ENCODE results near the gene KLHL30.

Gene KLHL30

DNA sequence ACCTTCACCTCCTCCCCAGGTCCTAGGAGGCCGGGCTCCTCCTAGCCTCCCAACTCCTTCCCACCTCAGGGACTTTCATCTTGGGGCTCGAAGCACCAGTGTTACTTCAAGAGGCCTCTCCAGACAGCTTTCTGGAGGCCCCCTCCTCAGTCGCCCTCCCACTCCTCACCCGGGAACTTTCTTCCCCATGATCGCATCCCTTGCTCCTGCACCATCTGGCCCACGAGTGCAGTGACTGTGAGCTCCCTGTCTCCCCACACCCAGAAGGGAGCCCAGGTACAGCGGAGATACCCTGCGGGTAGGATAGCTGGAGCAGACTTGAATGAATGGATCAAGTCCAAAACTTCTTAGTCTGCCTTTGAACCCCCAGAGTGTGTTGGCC, 26.4 kb downstream of the KLHL30 start:
- no peak for TF ChIP-seq YY1 (IDR thresholded peaks at IDR 0.05; ENCODE audit: low read depth)
- no peak for TF ChIP-seq CEBPB (IDR thresholded peaks at IDR 0.05)
- TF ChIP-seq, protein P1, sequence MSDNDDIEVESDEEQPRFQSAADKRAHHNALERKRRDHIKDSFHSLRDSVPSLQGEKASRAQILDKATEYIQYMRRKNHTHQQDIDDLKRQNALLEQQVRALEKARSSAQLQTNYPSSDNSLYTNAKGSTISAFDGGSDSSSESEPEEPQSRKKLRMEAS (IDR thresholded peaks at IDR 0.05) = no peak
- no peak for TF ChIP-seq TEAD4 (IDR thresholded peaks at IDR 0.05)
- TF ChIP-seq, protein P2, sequence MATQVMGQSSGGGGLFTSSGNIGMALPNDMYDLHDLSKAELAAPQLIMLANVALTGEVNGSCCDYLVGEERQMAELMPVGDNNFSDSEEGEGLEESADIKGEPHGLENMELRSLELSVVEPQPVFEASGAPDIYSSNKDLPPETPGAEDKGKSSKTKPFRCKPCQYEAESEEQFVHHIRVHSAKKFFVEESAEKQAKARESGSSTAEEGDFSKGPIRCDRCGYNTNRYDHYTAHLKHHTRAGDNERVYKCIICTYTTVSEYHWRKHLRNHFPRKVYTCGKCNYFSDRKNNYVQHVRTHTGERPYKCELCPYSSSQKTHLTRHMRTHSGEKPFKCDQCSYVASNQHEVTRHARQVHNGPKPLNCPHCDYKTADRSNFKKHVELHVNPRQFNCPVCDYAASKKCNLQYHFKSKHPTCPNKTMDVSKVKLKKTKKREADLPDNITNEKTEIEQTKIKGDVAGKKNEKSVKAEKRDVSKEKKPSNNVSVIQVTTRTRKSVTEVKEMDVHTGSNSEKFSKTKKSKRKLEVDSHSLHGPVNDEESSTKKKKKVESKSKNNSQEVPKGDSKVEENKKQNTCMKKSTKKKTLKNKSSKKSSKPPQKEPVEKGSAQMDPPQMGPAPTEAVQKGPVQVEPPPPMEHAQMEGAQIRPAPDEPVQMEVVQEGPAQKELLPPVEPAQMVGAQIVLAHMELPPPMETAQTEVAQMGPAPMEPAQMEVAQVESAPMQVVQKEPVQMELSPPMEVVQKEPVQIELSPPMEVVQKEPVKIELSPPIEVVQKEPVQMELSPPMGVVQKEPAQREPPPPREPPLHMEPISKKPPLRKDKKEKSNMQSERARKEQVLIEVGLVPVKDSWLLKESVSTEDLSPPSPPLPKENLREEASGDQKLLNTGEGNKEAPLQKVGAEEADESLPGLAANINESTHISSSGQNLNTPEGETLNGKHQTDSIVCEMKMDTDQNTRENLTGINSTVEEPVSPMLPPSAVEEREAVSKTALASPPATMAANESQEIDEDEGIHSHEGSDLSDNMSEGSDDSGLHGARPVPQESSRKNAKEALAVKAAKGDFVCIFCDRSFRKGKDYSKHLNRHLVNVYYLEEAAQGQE (IDR thresholded peaks at IDR 0.05; ENCODE audit: low read depth) = no peak

DNA sequence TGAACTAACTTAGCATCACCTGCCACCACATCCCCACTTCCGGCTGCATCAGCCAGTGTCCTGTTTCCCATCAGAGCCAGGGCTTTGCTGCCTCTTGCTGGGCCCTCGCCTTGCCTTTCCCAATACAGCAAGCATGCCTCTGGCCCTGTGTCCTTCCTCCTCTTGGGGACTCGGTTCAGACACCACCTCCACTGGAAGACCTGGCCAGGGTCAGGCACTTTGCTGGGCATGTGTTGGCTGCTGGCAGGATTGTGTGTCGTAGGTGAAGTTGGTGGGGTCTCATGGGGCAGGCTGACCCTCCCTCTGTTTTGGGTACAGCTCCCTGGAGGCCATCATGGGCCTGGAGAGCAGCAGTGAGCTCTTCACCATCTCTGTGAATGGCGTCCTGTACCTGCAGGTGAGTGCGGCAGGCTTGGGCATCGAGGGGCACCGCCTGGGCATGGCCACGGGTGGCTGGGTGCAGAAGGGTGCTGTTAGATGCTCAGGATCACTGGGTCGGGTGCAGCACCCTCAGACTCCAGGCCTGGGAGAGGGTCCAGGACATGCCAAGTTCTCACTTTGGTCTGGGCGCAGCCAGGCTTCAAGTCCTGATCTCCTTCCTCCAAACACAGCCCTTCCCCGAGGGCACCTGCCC, 26.9 kb downstream of the KLHL30 start:
- no peak for TF ChIP-seq NFIC (IDR thresholded peaks at IDR 0.05)
- TF ChIP-seq, protein P2 (IDR thresholded peaks at IDR 0.05; ENCODE audit: low read depth) = no peak
- TF ChIP-seq TAF1 (IDR thresholded peaks at IDR 0.05; ENCODE audit: low read depth) = no peak

DNA sequence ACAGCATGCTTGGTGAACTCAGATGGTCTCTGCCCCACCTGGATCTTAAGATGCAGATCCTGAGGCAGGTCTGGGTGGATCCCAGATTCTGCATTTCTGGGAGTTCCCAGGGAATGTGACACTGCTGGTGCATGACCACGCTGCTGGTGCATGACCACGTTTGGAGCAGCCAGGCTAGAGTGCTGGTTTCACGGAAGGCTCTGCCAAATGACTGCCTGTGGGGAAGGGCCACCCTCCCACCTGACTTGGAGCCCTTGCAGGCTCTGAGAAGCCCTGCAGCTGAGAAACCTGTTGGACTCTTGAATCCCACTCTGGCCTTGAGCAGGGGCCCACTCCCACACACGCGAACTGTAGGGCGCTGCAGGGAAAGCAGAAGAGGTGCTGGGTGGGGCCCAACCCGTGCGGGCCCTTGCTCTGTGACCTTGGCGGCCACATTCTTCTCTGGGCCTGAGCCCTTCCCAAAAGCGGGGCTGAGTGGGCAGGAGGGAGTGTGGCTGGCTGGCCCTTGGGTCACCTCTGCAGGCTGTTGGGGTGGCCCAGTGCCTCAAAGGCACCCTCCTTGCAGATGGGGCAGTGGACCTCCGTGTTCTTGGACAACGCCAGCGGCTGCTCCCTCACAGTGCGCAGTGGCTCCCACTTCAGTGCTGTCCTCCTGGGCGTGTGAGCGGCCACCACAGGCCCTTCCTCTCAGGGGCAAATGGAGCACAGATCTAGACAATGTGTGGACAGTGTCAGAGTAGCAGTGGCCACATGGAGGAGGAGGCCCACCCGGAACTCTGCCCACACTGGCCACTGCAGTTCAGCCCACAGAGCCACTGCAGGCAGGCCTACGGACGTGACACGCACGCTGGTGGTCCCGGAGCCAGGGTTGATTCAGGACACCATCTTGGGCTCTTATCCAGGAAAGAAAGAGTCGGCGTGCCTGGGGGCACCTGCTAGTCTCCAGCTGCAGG, 28.2 kb downstream of the KLHL30 start:
- peak; percentile 73; the same call in 1 of the 2 replicates for TF ChIP-seq EP300 (IDR thresholded peaks at IDR 0.05; ENCODE audit: borderline replicate concordance)
- TF ChIP-seq RAD21 (IDR thresholded peaks at IDR 0.05; ENCODE audit: low read depth) = no peak
- peak; percentile 69 for TF ChIP-seq TEAD4 (IDR thresholded peaks at IDR 0.05)
- TF ChIP-seq NFIC (IDR thresholded peaks at IDR 0.05) = peak; percentile 37; the same call in 1 of the 2 replicates
- TF ChIP-seq CEBPB (IDR thresholded peaks at IDR 0.05) = no peak
- TF ChIP-seq, protein P1 (IDR thresholded peaks at IDR 0.05) = peak; percentile 69
- TF ChIP-seq, protein P3, sequence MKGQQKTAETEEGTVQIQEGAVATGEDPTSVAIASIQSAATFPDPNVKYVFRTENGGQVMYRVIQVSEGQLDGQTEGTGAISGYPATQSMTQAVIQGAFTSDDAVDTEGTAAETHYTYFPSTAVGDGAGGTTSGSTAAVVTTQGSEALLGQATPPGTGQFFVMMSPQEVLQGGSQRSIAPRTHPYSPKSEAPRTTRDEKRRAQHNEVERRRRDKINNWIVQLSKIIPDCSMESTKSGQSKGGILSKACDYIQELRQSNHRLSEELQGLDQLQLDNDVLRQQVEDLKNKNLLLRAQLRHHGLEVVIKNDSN (IDR thresholded peaks at IDR 0.05) = no peak
- no peak for TF ChIP-seq TAF1 (IDR thresholded peaks at IDR 0.05; ENCODE audit: low read depth)
- TF ChIP-seq, protein P2 (IDR thresholded peaks at IDR 0.05; ENCODE audit: low read depth) = no peak
- TF ChIP-seq ZBTB7A (IDR thresholded peaks at IDR 0.05; ENCODE audit: low read depth) = no peak
- no peak for TF ChIP-seq YY1 (IDR thresholded peaks at IDR 0.05; ENCODE audit: low read depth)
- peak; percentile 70 for TF ChIP-seq TCF12 (IDR thresholded peaks at IDR 0.05; ENCODE audit: low read depth)
- TF ChIP-seq CREB1 (IDR thresholded peaks at IDR 0.05; ENCODE audit: low read depth) = no peak
- TF ChIP-seq EGR1 (IDR thresholded peaks at IDR 0.05) = no peak
- TF ChIP-seq FOXM1 (IDR thresholded peaks at IDR 0.05; ENCODE audit: borderline replicate concordance, low read depth) = no peak

DNA sequence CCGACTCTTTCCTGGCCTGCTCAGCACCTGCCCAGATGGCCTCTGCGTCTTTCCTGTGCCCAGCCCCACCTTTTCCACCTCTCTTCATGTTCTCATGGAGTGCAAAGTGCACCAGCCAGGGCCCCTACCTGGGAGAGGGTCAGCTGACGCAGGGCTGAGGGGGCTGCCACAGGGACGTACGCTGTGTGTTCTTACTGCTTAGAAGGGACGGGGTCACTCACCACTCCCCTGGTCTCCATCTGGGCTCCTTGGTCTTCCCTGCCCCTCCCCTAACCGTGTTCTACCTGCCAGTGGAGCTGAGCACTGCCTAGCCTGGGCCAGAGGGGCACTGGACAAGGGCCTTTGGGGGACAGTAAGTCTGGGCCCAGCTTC, 28.9 kb downstream of the KLHL30 start:
- TF ChIP-seq NFIC (IDR thresholded peaks at IDR 0.05) = no peak
- no peak for TF ChIP-seq TAF1 (IDR thresholded peaks at IDR 0.05; ENCODE audit: low read depth)
- TF ChIP-seq TCF12 (IDR thresholded peaks at IDR 0.05; ENCODE audit: low read depth) = no peak; the same call in 1 of the 2 replicates
- no peak for TF ChIP-seq FOXM1 (IDR thresholded peaks at IDR 0.05; ENCODE audit: borderline replicate concordance, low read depth)

DNA sequence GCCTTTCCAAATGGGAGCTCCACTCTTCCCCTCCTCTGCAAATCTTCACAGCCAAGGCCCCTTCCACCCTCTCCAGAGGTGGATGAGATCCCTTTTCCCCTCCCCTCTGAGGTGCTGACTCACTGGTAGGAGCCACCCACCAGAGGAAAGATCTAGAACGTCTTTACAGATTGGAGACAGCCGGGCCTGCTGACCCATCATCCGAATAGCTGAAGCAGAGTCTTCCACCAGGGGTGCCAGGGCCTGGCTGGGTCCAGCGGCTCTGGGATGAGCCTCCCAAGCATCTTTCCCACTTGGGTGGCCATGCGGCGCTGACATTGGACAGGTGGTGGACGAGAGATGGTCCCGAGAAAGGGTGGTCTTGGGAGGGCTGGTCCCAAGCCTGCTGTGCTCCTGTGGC, 29.3 kb downstream of the KLHL30 start:
- TF ChIP-seq, protein P2 (IDR thresholded peaks at IDR 0.05; ENCODE audit: low read depth) = no peak

Data from Ishikawa (cell line).